K562 (cell line): ENCODE data around the gene GOLPH3. TPM values are rescaled to one million over a fixed set of nuclear protein-coding genes. Genes with fewer than 3 reads are reported as not detected.
A peak's percentile ranks its signal among the peaks of the same experiment; 100 is the strongest.

Experiments
- ATAC-seq: fragments of 200-7000 bp; cut with Tn5 transposase; 3 replicates; pipeline ENCODE4 v1.9.1; 2020; ENCODE audit warnings: moderate library complexity
- Bru-seq: library from RNA; stranded (reverse); fragments of 400-500 nt; gene quantifications from one replicate; lab custom pipeline; 2021; lab: Mats Ljungman, UMichigan
- BruChase-seq, 2 experiments: library from RNA; stranded (reverse); fragments of 400-500 nt; gene quantifications; one replicate each; lab custom pipeline; 2021; lab: Mats Ljungman, UMichigan
- BruUV-seq: library from RNA; stranded (reverse); fragments of 400-500 nt; replicated peaks from 2 replicates; lab custom pipeline; 2021; lab: Mats Ljungman, UMichigan
- CTCF ChIA-PET: fragments of 300-600 bp; formaldehyde crosslinking; extraction: SDS; loops from one replicate; lab custom pipeline; 2021; ENCODE audit warnings: low intra/inter-chr PET ratio; lab: Yijun Ruan, JAX
- POLR2A ChIA-PET: fragments of 300-600, 350-650 bp; sonication (Branson Sonifier 250); formaldehyde crosslinking; extraction: SDS; loops from one replicate; lab custom pipeline; 2021; ENCODE audit warnings: antibody characterized with exemption, inconsistent platforms; lab: Yijun Ruan, JAX
- DNase-seq, 4 experiments: peaks; one replicate each; pipeline versions ENCODE4 v3.0.0 to v3.0.0-alpha.2; 2011 to 2018; ENCODE audit warnings: low spot score in 3 of 4, mixed read lengths in 3 of 4; ENCODE audit errors: extremely low read depth in 1 of 4
- FAIRE-seq: peaks from 2 replicates; lab custom pipeline; 2011; peaks lifted over from hg19 to GRCh38; lab: Jason Lieb, UNC
- H2AFZ ChIP-seq: 2 replicates; pipeline ENCODE4 v1.6.0; 2011; ENCODE audit warnings: low read depth, low read length, control low read depth, inconsistent platforms
- H3K27ac ChIP-seq: fragments of 200-600 bp; 3 replicates; pipeline ENCODE4 v1.8.0; 2011; ENCODE audit warnings: low read depth, mild to moderate bottlenecking, control low read depth, inconsistent platforms, low read length, moderate library complexity, mixed read lengths; ENCODE audit errors: extremely low read depth
- H3K27me3 ChIP-seq, 2 experiments: fragments of 300-600 bp in 1 of 2; 2 replicates in 1 of 2; 3 replicates in 1 of 2; pipeline versions ENCODE4 v1.6.0 to v1.8.0; 2011; ENCODE audit warnings: inconsistent platforms in 2 of 2, low read length in 2 of 2, mild to moderate bottlenecking in 1 of 2, mixed read lengths in 1 of 2, moderate library complexity in 1 of 2; ENCODE audit not compliant: control insufficient read depth in 2 of 2, insufficient read depth in 2 of 2
- H3K36me3 ChIP-seq: fragments of 300-600 bp; 3 replicates; pipeline ENCODE4 v1.8.0; 2011; ENCODE audit warnings: mild to moderate bottlenecking, low read length, inconsistent platforms; ENCODE audit not compliant: control insufficient read depth, insufficient read depth
- H3K4me1 ChIP-seq, 2 experiments: fragments of 200-600 bp in 1 of 2; replicated peaks in 1 of 2; 2 replicates in 1 of 2; 3 replicates in 1 of 2; pipeline versions ENCODE4 v1.5.1 to v1.8.0; 2011; ENCODE audit warnings: inconsistent platforms in 2 of 2, low read length in 2 of 2, mild to moderate bottlenecking in 1 of 2, mixed read lengths in 1 of 2, moderate library complexity in 1 of 2; ENCODE audit not compliant: control insufficient read depth in 2 of 2, insufficient read depth in 2 of 2
- H3K4me2 ChIP-seq: 2 replicates; pipeline ENCODE4 v1.6.1; 2011; ENCODE audit warnings: low read length, control low read depth, inconsistent platforms, mixed read lengths; ENCODE audit not compliant: insufficient read depth
- H3K4me3 ChIP-seq: fragments of 200-600 bp; sonication (generic), shearing (Covaris generic); 2 replicates; pipeline ENCODE4 v1.5.1; 2016; ENCODE audit warnings: control low read depth, inconsistent platforms
- H3K79me2 ChIP-seq: fragments of 200-600 bp; 3 replicates; pipeline ENCODE4 v1.8.0; 2011; ENCODE audit warnings: low read length, inconsistent platforms; ENCODE audit not compliant: control insufficient read depth, insufficient read depth
- H3K9ac ChIP-seq, 2 experiments: 2 replicates each; pipeline versions ENCODE4 v1.6.0 to v1.6.1; 2011; ENCODE audit warnings: low read depth in 2 of 2, low read length in 2 of 2, control low read depth in 1 of 2, inconsistent platforms in 1 of 2, mild to moderate bottlenecking in 1 of 2, mixed read lengths in 1 of 2; ENCODE audit not compliant: insufficient read depth in 1 of 2
- H3K9me1 ChIP-seq: one replicate; pipeline ENCODE4 v1.6.0; 2011; ENCODE audit warnings: inconsistent platforms, mild to moderate bottlenecking, low read length, moderate library complexity; ENCODE audit not compliant: control insufficient read depth, insufficient read depth
- H3K9me3 ChIP-seq: replicated peaks from 2 replicates; pipeline ENCODE4 v1.5.1; 2011; ENCODE audit warnings: low read depth, low read length, inconsistent platforms; ENCODE audit not compliant: control insufficient read depth, insufficient read depth
- H4K20me1 ChIP-seq: replicated peaks from 2 replicates; pipeline ENCODE4 v1.6.1; 2011; ENCODE audit warnings: low read length, inconsistent platforms, mixed read lengths; ENCODE audit not compliant: control insufficient read depth, insufficient read depth
- BRF2 ChIP-seq: IDR thresholded peaks from 3 replicates; pipeline ENCODE4 v1.6.1; 2011; ENCODE audit warnings: borderline replicate concordance, mild to moderate bottlenecking; ENCODE audit not compliant: insufficient read length, insufficient read depth
- GTF2A2 ChIP-seq: IDR thresholded peaks from 2 replicates; pipeline ENCODE4 v1.6.1; 2016; ENCODE audit warnings: mild to moderate bottlenecking, missing genetic modification characterization, missing compliant biosample characterization
- GTF2B ChIP-seq: IDR thresholded peaks from 2 replicates; pipeline ENCODE4 v1.6.1; 2011; ENCODE audit not compliant: insufficient read length; ENCODE audit errors: extremely low read depth
- HMG20A ChIP-seq: fragments of 450-650 bp; formaldehyde crosslinking; conservative IDR thresholded peaks from 2 replicates; pipeline ENCODE4 v1.4.0; 2020; ENCODE audit warnings: mild to moderate bottlenecking, mixed read lengths
- ILF3 ChIP-seq: fragments of 450-650 bp; IDR thresholded peaks from 2 replicates; pipeline ENCODE4 v1.6.1; 2018; ENCODE audit warnings: antibody characterized with exemption, mild to moderate bottlenecking, moderate library complexity, borderline replicate concordance
- KDM4B ChIP-seq, 2 experiments: fragments of 450-650 bp in 1 of 2; sonication (generic) in 1 of 2; IDR thresholded peaks; 2 replicates each; pipeline ENCODE4 v1.6.1; 2016 to 2017; ENCODE audit warnings: borderline replicate concordance in 2 of 2, antibody characterized with exemption in 1 of 2, low read depth in 1 of 2, mild to moderate bottlenecking in 1 of 2
- KHSRP ChIP-seq: fragments of 450-650 bp; IDR thresholded peaks from 2 replicates; pipeline ENCODE4 v1.6.1; 2017
- RBM17 ChIP-seq: fragments of 200-400 bp; formaldehyde crosslinking; IDR thresholded peaks from 2 replicates; pipeline ENCODE4 v1.6.1; 2017; ENCODE audit warnings: low read depth, mild to moderate bottlenecking, low read length, borderline replicate concordance
- TEAD4 ChIP-seq, 2 experiments: sonication (generic) in 1 of 2; formaldehyde crosslinking in 1 of 2; IDR thresholded peaks; 2 replicates each; pipeline versions ENCODE4 v1.6.1 to v1.8.0; 2012 to 2022; ENCODE audit warnings: borderline replicate concordance in 1 of 2, inconsistent platforms in 1 of 2, low read length in 1 of 2, mild to moderate bottlenecking in 1 of 2, missing genetic modification reagents in 1 of 2
- TSC22D4 ChIP-seq: fragments of 450-650 bp; IDR thresholded peaks from 2 replicates; pipeline ENCODE4 v1.6.1; 2016; ENCODE audit warnings: missing genetic modification characterization, missing biosample characterization, control low read depth
- ZC3H11A ChIP-seq: IDR thresholded peaks from 2 replicates; pipeline ENCODE4 v1.6.1; 2012; ENCODE audit warnings: low read depth, low read length, improper control_type of control experiment
- ZNF184 ChIP-seq: sonication (generic); formaldehyde crosslinking; IDR thresholded peaks from 2 replicates; pipeline ENCODE4 v1.5.0; 2020; ENCODE audit warnings: missing genetic modification reagents
- ZNF583 ChIP-seq: fragments of 250-450 bp; sonication (Bioruptor Pico); IDR thresholded peaks from 2 replicates; pipeline ENCODE4 v1.4.0; 2020
- WGBS: fragments of 100-300 bp; shearing (Covaris generic); methylation state at CpG from one replicate; pipeline ENCODE4 v1.1.6; 2016; ENCODE audit warnings: low coverage, mixed read lengths; ENCODE audit not compliant: insufficient coverage; ENCODE audit errors: missing lambda C conversion rate; 5-methylcytosine and 5-hydroxymethylcytosine counted together
- in situ Hi-C: fragments of 300-500 bp; cut with MboI; formaldehyde crosslinking; loops from 4 replicates; pipeline ENCODE4 v1.15.0; 2018; ENCODE audit warnings: inconsistent platforms, mixed read lengths
- intact Hi-C: fragments of 100-400 bp; cut with micrococcal nuclease; formaldehyde crosslinking; loops from 2 replicates; pipeline ENCODE4 v1.14.2; 2022
- long read RNA-seq, 3 experiments: library from polyadenylated mRNA in 2 of 3; library from RNA in 1 of 3; unstranded in 2 of 3; stranded (forward) in 1 of 3; transcript quantifications; one replicate each; pipeline ENCODE4 v2.0.0, GENCODE V29; 2019 to 2022
- polyA minus RNA-seq, 3 experiments: library from RNA; depleted of rRNA, polyadenylated mRNA; stranded (reverse); fragments of >200 nt; gene quantifications; 2 replicates each; pipeline ENCODE4 v1.2.3, GENCODE V29; 2011
- polyA plus RNA-seq, 8 experiments: library from polyadenylated mRNA; depleted of rRNA in 4 of 8; stranded (reverse) in 5 of 8; unstranded in 3 of 8; fragments of >200 nt; fragmentation: Nextera tagmentation in 2 of 8; fragmentation: Illumina TruSeq in 1 of 8; extraction: Ambion mirVana in 2 of 8; extraction: Trizol in 1 of 8; gene quantifications; 2 replicates each; pipeline versions ENCODE4 v1.2.1 to v1.2.3, GENCODE V29; 2011 to 2014; ENCODE audit warnings: inconsistent platforms in 1 of 8, missing spikeins in 1 of 8
- total RNA-seq, 7 experiments: library from RNA; depleted of rRNA in 6 of 7; stranded (reverse); fragments of >200 nt in 6 of 7; fragmentation: Illumina TruSeq in 2 of 7; extraction: Trizol in 2 of 7; gene quantifications; 2 replicates each; pipeline versions ENCODE4 v1.2.1 to v1.2.3, GENCODE V29; 2011 to 2021; ENCODE audit warnings: low replicate concordance in 1 of 7

GOLPH3 gene
- 32.6 and 51.8 TPM in 2 replicates for total RNA-seq (2011; cell fraction: chromatin; rRNA removed; ENCODE audit: low replicate concordance)
- 35.0 and 40.7 TPM in 2 replicates for total RNA-seq (2011; cell fraction: nucleolus; rRNA removed)
- total RNA-seq (2011; cell fraction: nucleoplasm; rRNA removed) = 39.6 and 50.8 TPM in 2 replicates
- 54.4 and 56.9 TPM in 2 replicates for total RNA-seq (2014; rRNA removed)
- total RNA-seq (2014; rRNA removed; fragmentation: Illumina TruSeq; extraction: Trizol) = 60.8 and 68.2 TPM in 2 replicates
- 55.3 and 60.2 TPM in 2 replicates for total RNA-seq (2015; rRNA removed; fragmentation: Illumina TruSeq; extraction: Trizol)
- total RNA-seq (2021) = 84.9 and 94.6 TPM in 2 replicates
- polyA plus RNA-seq (2011; rRNA removed) = 49.2 and 55.1 TPM in 2 replicates
- 27.6 and 37.7 TPM in 2 replicates for polyA plus RNA-seq (2011; cell fraction: cytosol; rRNA removed)
- polyA plus RNA-seq (2011; cell fraction: nucleus; rRNA removed) = 18.4 and 26.1 TPM in 2 replicates
- polyA plus RNA-seq (2012) = 48.8 and 61.6 TPM in 2 replicates
- polyA plus RNA-seq (2014; fragmentation: Illumina TruSeq; extraction: Trizol) = 66.4 and 73.3 TPM in 2 replicates
- polyA plus RNA-seq (2014; fragmentation: Nextera tagmentation; extraction: Ambion mirVana) = 10 to 100 TPM; 18.8 to 21.5 TPM
- 43.9 and 48.7 TPM in 2 replicates for polyA plus RNA-seq (2014; rRNA removed)
- polyA minus RNA-seq (2011; rRNA and poly(A)+ RNA removed) = 76.6 and 82.5 TPM in 2 replicates
- 33.6 and 42.7 TPM in 2 replicates for polyA minus RNA-seq (2011; cell fraction: cytosol; rRNA and poly(A)+ RNA removed)
- polyA minus RNA-seq (2011; cell fraction: nucleus; rRNA and poly(A)+ RNA removed) = 27.1 and 40.3 TPM in 2 replicates
- percentile 95 among the genes with signal in this experiment for Bru-seq, nascent RNA
- percentile 97 among the genes with signal in this experiment for BruChase-seq, experiment 1, labeled RNA remaining after a 2-hour chase
- BruChase-seq, experiment 2, labeled RNA remaining after a 6-hour chase = percentile 97 among the genes with signal in this experiment
- long read RNA-seq, experiment 1, transcript GOLPH3-203 (3 exons, 665 nt) = minor isoform, 5 of 471 reads
- long read RNA-seq, experiment 1, transcript GOLPH3-201 (4 exons, 2,721 nt) = major isoform, 415 of 471 reads
- long read RNA-seq, experiment 1, partial matches to known transcripts = 10 of 471 reads
- long read RNA-seq, experiment 1, other reads (novel, unspliced or antisense) = 40 of 471 reads
- long read RNA-seq, experiment 2, transcript GOLPH3-201 (4 exons, 2,721 nt) = major isoform, 8 of 38 reads
- long read RNA-seq, experiment 2, partial matches to known transcripts = 0 of 38 reads
- long read RNA-seq, experiment 2, other reads (novel, unspliced or antisense) = 30 of 38 reads
- long read RNA-seq, experiment 3, transcript GOLPH3-201 (4 exons, 2,721 nt) = major isoform, 92 of 97 reads
- long read RNA-seq, experiment 3, partial matches to known transcripts = 0 of 97 reads
- long read RNA-seq, experiment 3, other reads (novel, unspliced or antisense) = 5 of 97 reads

GRCh38 chr5:32174011-32174870 lies at the start of gene GOLPH3:
Gene GOLPH3, minus strand, starts transcription at chr5:32174319. Its CDS starts 285 bp downstream, at chr5:32174034.
- peak; percentile 60 for FAIRE-seq
- in situ Hi-C loops (no loop called here), intact Hi-C loops (no loop called here)
- no peaks in the 10 kb centered on the region for H3K9me3 ChIP-seq
- under 1% methylated on average over 77 of the region's 85 CpGs for WGBS
- H3K4me1 ChIP-seq = peaks cover 4 to 13% of the 10 kb centered on the region in 2 experiments
- DNase-seq = peak; percentile 93 to 96 (median 94)
- H3K27me3 ChIP-seq = no peaks in the 10 kb centered on the region
- peak within 1 kb of the TSS; percentile 96 to 97 for H3K9ac ChIP-seq
- ChIA-PET CTCF (no interaction called here), POLR2A (interaction anchor here (0.6 to 7.6 kb wide), 13 partner anchors 8 to 480 kb away, joined by 3 to 51 read pairs (median 6); no protein-coding TSS in a partner anchor)
- peaks cover 60% of the 10 kb centered on the region for H3K79me2 ChIP-seq
- peak; percentile 90 for ATAC-seq
- H3K9me1 ChIP-seq = no peaks in the 10 kb centered on the region
- peak within 1 kb of the TSS; percentile 89 for H3K4me2 ChIP-seq
- BruUV-seq = TSS peak; percentile 92
- H2AFZ ChIP-seq = peak within 1 kb of the TSS; percentile 91
- 0 out of 2 replicates have a peak, but pooled peaks cover 5% of the 10 kb centered on the region for H4K20me1 ChIP-seq
- peaks cover 28% of the 10 kb centered on the region for H3K36me3 ChIP-seq
- peak within 1 kb of the TSS; percentile 98 for H3K27ac ChIP-seq
- H3K4me3 ChIP-seq = peak within 1 kb of the TSS; percentile 81
- TF ChIP-seq KDM4B (IDR thresholded peaks at IDR 0.05; ENCODE audit: borderline replicate concordance in 2 of 2, low read depth in 1 of 2) (no peak), GTF2B (peak; percentile 35), BRF2 (no peak), HMG20A (CRISPR knock-in tag) (no peak), ZNF583 (peak; percentile 33; the same call in 1 of the 2 replicates), GTF2A2 (tag) (no peak), TSC22D4 (tag) (no peak), ZC3H11A (no peak), TEAD4 (IDR thresholded peaks at IDR 0.05; ENCODE audit: low read length) (no peak), TEAD4 (CRISPR knock-in tag; IDR thresholded peaks at IDR 0.05; ENCODE audit: borderline replicate concordance) (peak; percentile 83; the same call in 1 of the 2 replicates), RBM17 (no peak), ILF3 (no peak), ZNF184 (CRISPR knock-in tag) (no peak), KHSRP (peak; percentile 42; the same call in 1 of the 2 replicates)
